GM23248 (cell line): ENCODE results near the gene KRT79.

Source experiments
- EZH2 ChIP-seq: fragments of 200-600 bp; sonication (generic); IDR thresholded peaks from 2 replicates; pipeline ENCODE4 v1.6.1; 2018; ENCODE audit warnings: antibody characterized with exemption, mild to moderate bottlenecking; ENCODE audit not compliant: insufficient read depth, poor library complexity, severe bottlenecking
- EZH2phosphoT487 ChIP-seq: fragments of 200-600 bp; sonication (generic); IDR thresholded peaks from 2 replicates; pipeline ENCODE4 v1.6.1; 2018; ENCODE audit warnings: antibody characterized with exemption, moderate library complexity, mild to moderate bottlenecking, low read depth; ENCODE audit not compliant: insufficient read depth

- TF ChIP-seq EZH2 (no peak), EZH2phosphoT487 (no peak)
Measured at GRCh38 chr12:52777566-52777965, 56.5 kb downstream of the KRT79 start.
